Kidney glomerular epithelial cell (primary cell): ENCODE results near the gene SLC45A1.

Experiments used
- DNase-seq: peaks from one replicate; lab custom pipeline; 2025; lab: John Stamatoyannopoulos, UW

Gene SLC45A1

GRCh38 chr1:8311068-8311718 lies 6.7 kb upstream of the SLC45A1 start:
- DNase-seq, result no peak

- DNase-seq, result no peak
Measured at GRCh38 chr1:8312235-8313218, 5.4 kb upstream of the SLC45A1 start.

GRCh38 chr1:8313231-8313630 lies 4.7 kb upstream of the SLC45A1 start:
- DNase-seq, result no peak

GRCh38 chr1:8314346-8315280 lies 3.3 kb upstream of the SLC45A1 start:
- peak; percentile 73 for DNase-seq

- no peak for DNase-seq
Measured at GRCh38 chr1:8315573-8316475, 2.1 kb upstream of the SLC45A1 start.

- DNase-seq, result no peak
Measured at GRCh38 chr1:8318436-8318835, 522 bp downstream of the SLC45A1 start.

GRCh38 chr1:8321612-8322011 lies 3.7 kb downstream of the SLC45A1 start:
- no peak for DNase-seq

GRCh38 chr1:8323706-8324105 lies 5.8 kb downstream of the SLC45A1 start:
- DNase-seq, result no peak

- DNase-seq, result no peak
Measured at GRCh38 chr1:8324176-8324810, 6.4 kb downstream of the SLC45A1 start.

GRCh38 chr1:8325771-8326170 lies 7.9 kb downstream of the SLC45A1 start:
- no peak for DNase-seq

- DNase-seq, result no peak
Measured at GRCh38 chr1:8326265-8326664, 8.4 kb downstream of the SLC45A1 start.

- DNase-seq, result no peak
Measured at GRCh38 chr1:8328271-8328670, 10.4 kb downstream of the SLC45A1 start.

- DNase-seq, result no peak
Measured at GRCh38 chr1:8329439-8329838, 11.5 kb downstream of the SLC45A1 start.

- DNase-seq, result no peak
Measured at GRCh38 chr1:8329858-8330257, 11.9 kb downstream of the SLC45A1 start.

- no peak for DNase-seq
Measured at GRCh38 chr1:8330271-8331125, 12.6 kb downstream of the SLC45A1 start.

- no peak for DNase-seq
Measured at GRCh38 chr1:8332806-8333205, 14.9 kb downstream of the SLC45A1 start.

GRCh38 chr1:8333246-8333987 lies 15.5 kb downstream of the SLC45A1 start:
- no peak for DNase-seq

- DNase-seq, result no peak
Measured at GRCh38 chr1:8334106-8334851, 16.4 kb downstream of the SLC45A1 start.
